Fibroblast of mammary gland (primary cell): ENCODE data around the gene ATP5IF1.

Experiments
- DNase-seq: peaks from one replicate; pipeline ENCODE4 v3.0.0-alpha.2; 2010; ENCODE audit warnings: low read depth
- H3K4me3 ChIP-seq: 2 replicates; pipeline ENCODE4 v1.5.1; 2011; ENCODE audit warnings: low read depth, mild to moderate bottlenecking, low read length, moderate library complexity; ENCODE audit not compliant: control insufficient read depth
- CTCF ChIP-seq: conservative IDR thresholded peaks from 2 replicates; pipeline ENCODE4 v1.5.1; 2011; ENCODE audit warnings: low read depth, low read length, inconsistent platforms; ENCODE audit not compliant: control insufficient read depth, insufficient read depth

The ATP5IF1 gene

GRCh38 chr1:28196330-28196729 lies 39.6 kb upstream of the ATP5IF1 start:
- no peak overlapping the region for H3K4me3 ChIP-seq
- DNase-seq: no peak
- no peak for TF ChIP-seq CTCF

GRCh38 chr1:28197682-28198415 lies 38.1 kb upstream of the ATP5IF1 start:
- no peak overlapping the region for H3K4me3 ChIP-seq
- DNase-seq: no peak
- TF ChIP-seq CTCF: no peak

- DNase-seq: no peak
These were observed 36.3 kb upstream of the ATP5IF1 start for GRCh38 chr1:28199328-28200233.

GRCh38 chr1:28200234-28200873 lies 35.6 kb upstream of the ATP5IF1 start:
- H3K4me3 ChIP-seq: no peak overlapping the region
- no peak for DNase-seq
- no peak for TF ChIP-seq CTCF

More at GRCh38 chr1:28199328-28200233, 36.3 kb upstream of the ATP5IF1 start:
- no peak for TF ChIP-seq CTCF
- H3K4me3 ChIP-seq: no peak overlapping the region

- H3K4me3 ChIP-seq: no peak overlapping the region
- no peak for TF ChIP-seq CTCF
- DNase-seq: no peak
These were observed 30.7 kb upstream of the ATP5IF1 start for GRCh38 chr1:28205243-28205642.

GRCh38 chr1:28208818-28209441 lies 27.0 kb upstream of the ATP5IF1 start:
- no peak overlapping the region for H3K4me3 ChIP-seq
- TF ChIP-seq CTCF: peak; percentile 81
- peak; percentile 73 for DNase-seq
